Fibroblast of skin of left quadriceps (primary cell): ENCODE results near the gene CELF5.
"Not testable (repeated sequence)": the region's sequence is repeated elsewhere in the genome, so short reads cannot be mapped to it uniquely, and the experiment has no call there.

Experiments
- DNase-seq, 2 experiments: peaks; one replicate each; pipeline ENCODE4 v3.0.0-alpha.2; 2013; ENCODE audit warnings: low read depth in 2 of 2

Gene CELF5

GRCh38 chr19:3207461-3208242, 16.8 kb upstream of the CELF5 start:
- no peak for DNase-seq

GRCh38 chr19:3208317-3209207, 15.9 kb upstream of the CELF5 start:
- DNase-seq = no peak

- no peak for DNase-seq
Observed at GRCh38 chr19:3210347-3211017, 14.0 kb upstream of the CELF5 start.

GRCh38 chr19:3211191-3211590, 13.3 kb upstream of the CELF5 start:
- DNase-seq = no peak

- no peak for DNase-seq
Observed at GRCh38 chr19:3213159-3213558, 11.3 kb upstream of the CELF5 start.

- no peak for DNase-seq
Observed at GRCh38 chr19:3216874-3217273, 7.6 kb upstream of the CELF5 start.

- DNase-seq = no peak
Observed at GRCh38 chr19:3220576-3220975, 3.9 kb upstream of the CELF5 start.

- not testable (repeated sequence) for DNase-seq
Observed at GRCh38 chr19:3221576-3221975, 2.9 kb upstream of the CELF5 start.

- DNase-seq = no peak
Observed at GRCh38 chr19:3222709-3223108, 1.8 kb upstream of the CELF5 start.

GRCh38 chr19:3225169-3225485, 666 bp downstream of the CELF5 start:
- no peak for DNase-seq

- DNase-seq = no peak
Observed at GRCh38 chr19:3225677-3226093, 1.2 kb downstream of the CELF5 start.

GRCh38 chr19:3227054-3227626, 2.7 kb downstream of the CELF5 start:
- DNase-seq = no peak

- DNase-seq = no peak
Observed at GRCh38 chr19:3229346-3229743, 4.9 kb downstream of the CELF5 start.

- no peak for DNase-seq
Observed at GRCh38 chr19:3229888-3230496, 5.5 kb downstream of the CELF5 start.

GRCh38 chr19:3231288-3231687, 6.8 kb downstream of the CELF5 start:
- DNase-seq = no peak

GRCh38 chr19:3233116-3233515, 8.7 kb downstream of the CELF5 start:
- DNase-seq = no peak

GRCh38 chr19:3233831-3234230, 9.4 kb downstream of the CELF5 start:
- no peak for DNase-seq

- no peak for DNase-seq
Observed at GRCh38 chr19:3234800-3235199, 10.3 kb downstream of the CELF5 start.

GRCh38 chr19:3235604-3236003, 11.1 kb downstream of the CELF5 start:
- not testable (repeated sequence) for DNase-seq

GRCh38 chr19:3236272-3236671, 11.8 kb downstream of the CELF5 start:
- no peak for DNase-seq

- DNase-seq = no peak
Observed at GRCh38 chr19:3238066-3238561, 13.7 kb downstream of the CELF5 start.

- DNase-seq = no peak
Observed at GRCh38 chr19:3239367-3239766, 14.9 kb downstream of the CELF5 start.
